Measurements from ENCODE around the gene KPNA1. TPM values are rescaled to one million over a fixed set of nuclear protein-coding genes. Genes with fewer than 3 reads are reported as not detected.

KPNA1 gene
- total RNA-seq, 1 donor from 2014 or later = 88.2 TPM

DNA sequence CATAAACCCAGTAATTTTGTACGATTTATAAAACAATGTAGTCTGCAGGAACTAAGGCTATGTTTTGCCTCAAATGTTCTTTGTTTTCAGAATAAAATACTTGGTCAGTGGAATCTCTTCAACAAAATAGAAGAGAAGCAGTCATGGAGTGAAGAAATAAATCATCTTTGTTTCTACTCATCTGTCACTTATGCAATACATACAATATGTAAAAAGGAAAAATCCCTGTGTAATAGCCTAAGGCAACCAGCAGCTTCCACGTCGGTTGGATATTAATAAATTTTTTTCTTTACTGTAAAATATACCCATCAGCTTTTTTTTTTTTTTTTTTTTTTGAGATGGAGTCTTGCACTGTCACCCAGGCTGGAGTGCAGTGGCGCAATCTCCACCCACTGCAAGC lies 93.6 kb downstream of the KPNA1 start:
- Mint-ChIP-seq H3K4me1 (ENCODE audit: low read depth) (peaks cover 10% of the 10 kb centered on the region), H3K36me3 (ENCODE audit: low read depth) (peaks cover 23% of the 10 kb centered on the region), H3K9me3 (no peaks in the 10 kb centered on the region), H3K4me3 (no peak overlapping the region), H3K27me3 (ENCODE audit: insufficient read depth) (no peaks in the 10 kb centered on the region), H3K27ac (no peak overlapping the region)
- intact Hi-C loops (cut with micrococcal nuclease) = no loop called here
- no peak for DNase-seq (ENCODE audit: low spot score)

DNA sequence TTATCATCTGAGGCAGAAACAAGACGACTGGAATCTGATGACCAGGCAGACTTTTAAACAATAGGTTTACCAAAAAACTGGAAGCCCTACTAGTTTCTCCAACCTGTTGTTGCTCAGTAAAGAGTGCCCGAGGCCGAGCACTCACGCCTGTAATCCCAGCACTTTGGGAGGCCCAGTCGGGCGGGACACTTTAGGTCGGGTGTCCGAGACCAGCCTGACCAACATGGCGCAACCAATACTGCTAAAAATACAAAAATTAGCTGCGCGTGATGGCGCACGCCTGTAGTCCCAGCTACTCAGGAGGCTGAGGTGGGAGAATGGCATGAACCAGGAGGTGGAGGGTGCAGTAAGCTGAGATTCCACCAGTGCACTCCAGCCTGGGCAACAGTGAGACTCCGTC lies 97.8 kb downstream of the KPNA1 start:
- Mint-ChIP-seq H3K27ac (peak overlapping the region; percentile 99), H3K27me3 (ENCODE audit: insufficient read depth) (no peaks in the 10 kb centered on the region), H3K36me3 (ENCODE audit: low read depth) (peaks cover 26% of the 10 kb centered on the region), H3K4me3 (peak overlapping the region; percentile 98), H3K9me3 (no peaks in the 10 kb centered on the region), H3K4me1 (ENCODE audit: low read depth) (peaks cover 45% of the 10 kb centered on the region)
- intact Hi-C loops (cut with micrococcal nuclease) = loop anchor here (1.0 to 10.0 kb wide), 12 partner anchors 33 to 871 kb away; partner anchors contain the start of genes DTX3L, EAF2, FAM162A and GOLGB1
- no peak for DNase-seq (ENCODE audit: low spot score)

DNA sequence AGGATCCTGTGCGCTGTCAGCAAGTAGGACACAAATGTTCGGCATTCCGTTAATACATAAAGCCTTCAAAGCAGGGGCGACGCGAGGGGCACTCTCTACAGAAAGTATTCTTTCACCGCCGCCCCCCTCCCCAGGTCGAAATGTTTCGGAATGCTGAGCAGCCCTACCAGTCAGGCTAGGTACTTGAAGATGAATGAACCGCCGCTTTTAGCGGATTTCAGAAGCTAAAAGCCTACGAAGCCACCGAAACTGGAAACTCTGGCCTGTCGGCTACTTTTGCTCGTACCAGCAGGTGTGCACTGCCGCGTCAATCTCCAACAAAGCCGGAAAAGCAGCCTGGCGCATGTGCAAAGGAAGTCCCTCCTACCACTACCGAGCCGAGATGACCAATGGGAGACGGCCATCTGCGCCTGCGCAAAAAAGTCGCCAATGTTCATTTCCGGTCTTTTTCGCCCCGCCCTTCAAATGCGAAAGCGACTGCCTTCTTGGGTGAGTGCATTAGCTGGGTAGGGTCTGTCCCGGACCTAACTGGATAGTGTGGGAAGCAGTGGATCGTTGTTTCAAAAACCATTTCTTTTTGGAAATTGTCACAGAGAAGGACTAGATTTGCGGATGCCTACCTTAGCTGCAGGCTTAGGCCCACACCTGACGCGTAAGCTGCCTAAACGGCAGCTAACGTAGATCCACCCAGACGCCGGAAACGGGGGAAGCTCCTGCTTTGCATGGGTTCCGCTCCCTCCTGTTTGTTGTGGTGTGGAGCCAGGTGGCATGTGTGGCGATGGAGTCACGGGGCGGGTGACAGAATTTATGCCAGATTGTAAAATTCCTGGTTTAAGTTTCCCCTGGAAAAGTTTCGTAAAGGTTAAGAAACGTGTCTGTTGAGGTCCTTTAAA lies 98.7 kb downstream of the KPNA1 start, which contains the start of gene WDR5B:
TSS of gene WDR5B (minus strand) at position 301 of the 893 bp plus-strand sequence. CDS start 534 bp downstream, outside the sequence.
- H3K4me3 Mint-ChIP-seq = peak within 1 kb of the TSS; percentile 98
- peak; percentile 96 for DNase-seq (ENCODE audit: low spot score)
- H3K27me3 Mint-ChIP-seq (ENCODE audit: insufficient read depth) = no peaks in the 10 kb centered on the region
- H3K27ac Mint-ChIP-seq = peak within 1 kb of the TSS; percentile 99
- H3K36me3 Mint-ChIP-seq (ENCODE audit: low read depth) = peaks cover 24% of the 10 kb centered on the region
- peaks cover 48% of the 10 kb centered on the region for H3K4me1 Mint-ChIP-seq (ENCODE audit: low read depth)
- H3K9me3 Mint-ChIP-seq = no peaks in the 10 kb centered on the region
- intact Hi-C loops (cut with micrococcal nuclease) = loop anchor here (1.0 to 10.0 kb wide), 13 partner anchors 21 to 870 kb away; partner anchors contain the start of genes DTX3L, EAF2, FAM162A and GOLGB1

DNA sequence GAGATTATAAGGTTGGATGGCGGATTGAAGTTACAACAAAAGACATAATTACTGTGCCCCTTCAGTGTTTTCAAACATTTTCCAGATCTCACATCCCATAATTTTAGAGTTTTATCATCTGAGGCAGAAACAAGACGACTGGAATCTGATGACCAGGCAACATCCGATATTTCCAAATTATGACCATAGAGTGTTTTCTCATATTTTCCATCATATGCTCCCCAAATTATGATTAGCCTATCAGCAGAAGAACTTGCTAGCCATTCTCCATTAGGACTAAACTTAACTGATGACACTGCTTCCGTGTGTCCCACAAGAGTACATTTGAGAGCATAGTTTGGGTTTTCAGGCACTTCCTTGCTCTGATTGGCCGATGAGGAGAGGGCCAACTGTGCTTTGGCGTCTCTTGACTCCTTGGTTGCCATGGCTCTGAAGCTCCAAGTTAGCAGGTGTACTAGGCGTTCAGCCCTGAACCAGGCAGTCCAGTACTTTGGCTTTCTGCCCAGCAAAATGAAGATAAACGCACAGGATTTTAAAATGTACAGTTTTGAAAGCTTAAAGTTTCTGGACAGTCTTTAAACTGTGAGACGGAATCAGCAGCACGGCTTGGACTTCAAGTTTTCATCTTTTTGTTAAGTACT lies 99.5 kb downstream of the KPNA1 start:
- H3K4me1 Mint-ChIP-seq (ENCODE audit: low read depth) = peaks cover 48% of the 10 kb centered on the region
- no peaks in the 10 kb centered on the region for H3K9me3 Mint-ChIP-seq
- peaks cover 28% of the 10 kb centered on the region for H3K36me3 Mint-ChIP-seq (ENCODE audit: low read depth)
- intact Hi-C loops (cut with micrococcal nuclease) = loop anchor here (1.0 to 10.0 kb wide), 3 partner anchors 20 to 787 kb away; partner anchors contain the start of genes HSPBAP1, SEC22A and SLC49A4
- DNase-seq (ENCODE audit: low spot score) = peak; percentile 52
- H3K4me3 Mint-ChIP-seq = peak overlapping the region; percentile 98
- no peaks in the 10 kb centered on the region for H3K27me3 Mint-ChIP-seq (ENCODE audit: insufficient read depth)
- H3K27ac Mint-ChIP-seq = peak overlapping the region; percentile 99

DNA sequence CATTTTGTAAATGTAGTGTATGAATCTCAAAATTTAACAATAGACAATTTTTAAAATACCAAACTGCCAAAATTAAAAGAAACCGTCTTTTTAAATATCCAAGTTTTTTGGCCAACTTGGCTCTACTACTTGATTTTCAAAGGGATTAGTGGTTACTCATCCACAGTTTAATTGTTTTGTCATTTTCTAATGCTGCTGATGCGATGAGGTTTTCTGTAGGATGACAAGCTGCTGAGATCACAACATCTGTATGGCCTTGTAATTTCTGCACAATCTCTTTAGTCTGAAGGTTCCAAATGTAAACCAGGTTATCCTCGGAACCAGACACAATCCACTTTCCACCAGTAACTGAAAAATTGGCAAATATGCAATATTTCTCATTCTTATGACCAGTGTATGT lies 100.3 kb downstream of the KPNA1 start:
- peaks cover 28% of the 10 kb centered on the region for H3K36me3 Mint-ChIP-seq (ENCODE audit: low read depth)
- H3K4me3 Mint-ChIP-seq = peak overlapping the region; percentile 98
- no peaks in the 10 kb centered on the region for H3K9me3 Mint-ChIP-seq
- H3K4me1 Mint-ChIP-seq (ENCODE audit: low read depth) = peaks cover 48% of the 10 kb centered on the region
- intact Hi-C loops (cut with micrococcal nuclease) = loop anchor here (10.0 kb wide), 1 partner anchor 380 kb away; the partner anchor contains the start of genes HSPBAP1 and SLC49A4
- no peak for DNase-seq (ENCODE audit: low spot score)
- no peaks in the 10 kb centered on the region for H3K27me3 Mint-ChIP-seq (ENCODE audit: insufficient read depth)
- peak overlapping the region; percentile 99 for H3K27ac Mint-ChIP-seq

DNA sequence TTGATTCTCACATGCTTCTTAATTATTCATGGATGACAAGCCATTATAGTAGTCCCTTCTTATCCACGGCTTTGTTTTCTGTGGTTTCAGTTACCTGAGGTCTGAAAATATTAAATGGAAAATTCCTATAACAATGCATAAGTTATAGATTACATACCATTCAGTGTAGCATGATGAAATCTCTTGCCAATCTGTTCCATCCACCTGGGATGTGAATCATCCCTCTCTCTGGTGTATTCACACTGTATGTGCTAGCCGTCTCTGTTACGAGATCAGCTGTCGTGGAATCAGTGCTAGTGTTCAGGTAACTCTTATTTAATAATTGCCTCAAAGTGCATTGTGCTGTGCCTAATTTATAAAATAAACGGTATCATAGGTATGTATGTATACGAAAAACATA lies 104.1 kb downstream of the KPNA1 start:
- DNase-seq (ENCODE audit: low spot score) = no peak
- Mint-ChIP-seq H3K9me3 (no peaks in the 10 kb centered on the region), H3K4me3 (no peak overlapping the region), H3K4me1 (ENCODE audit: low read depth) (peaks cover 36% of the 10 kb centered on the region), H3K27ac (no peak overlapping the region), H3K27me3 (ENCODE audit: insufficient read depth) (no peaks in the 10 kb centered on the region), H3K36me3 (ENCODE audit: low read depth) (peaks cover 51% of the 10 kb centered on the region)
- intact Hi-C loops (cut with micrococcal nuclease) = loop anchor here (10.0 kb wide), 1 partner anchor 384 kb away; the partner anchor contains the start of genes HSPBAP1 and SLC49A4

DNA sequence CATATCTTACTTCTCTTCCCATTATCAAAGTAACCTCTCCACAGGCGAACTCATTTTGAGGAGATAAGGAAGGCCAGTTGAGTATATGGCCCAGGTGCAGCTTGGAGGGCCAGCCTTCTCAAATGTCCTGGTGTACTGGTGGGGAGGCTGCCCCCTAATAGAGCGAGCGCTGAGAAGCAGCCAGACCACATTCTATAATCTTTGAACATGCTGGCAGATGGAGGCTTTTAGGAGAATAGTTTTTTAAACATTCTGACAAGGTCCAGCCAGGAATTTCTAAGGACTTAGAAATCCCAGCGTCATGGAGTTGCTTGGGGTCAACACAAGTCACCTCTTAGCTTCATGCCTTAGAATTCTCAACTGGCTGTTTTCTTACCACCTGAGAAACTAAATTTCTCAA lies 104.6 kb downstream of the KPNA1 start:
- Mint-ChIP-seq H3K27ac (no peak overlapping the region), H3K27me3 (ENCODE audit: insufficient read depth) (no peaks in the 10 kb centered on the region), H3K4me3 (no peak overlapping the region), H3K4me1 (ENCODE audit: low read depth) (peaks cover 31% of the 10 kb centered on the region), H3K9me3 (no peaks in the 10 kb centered on the region), H3K36me3 (ENCODE audit: low read depth) (peaks cover 48% of the 10 kb centered on the region)
- DNase-seq (ENCODE audit: low spot score) = no peak
- intact Hi-C loops (cut with micrococcal nuclease) = loop anchor here (10.0 kb wide), 1 partner anchor 385 kb away; the partner anchor contains the start of genes HSPBAP1 and SLC49A4

DNA sequence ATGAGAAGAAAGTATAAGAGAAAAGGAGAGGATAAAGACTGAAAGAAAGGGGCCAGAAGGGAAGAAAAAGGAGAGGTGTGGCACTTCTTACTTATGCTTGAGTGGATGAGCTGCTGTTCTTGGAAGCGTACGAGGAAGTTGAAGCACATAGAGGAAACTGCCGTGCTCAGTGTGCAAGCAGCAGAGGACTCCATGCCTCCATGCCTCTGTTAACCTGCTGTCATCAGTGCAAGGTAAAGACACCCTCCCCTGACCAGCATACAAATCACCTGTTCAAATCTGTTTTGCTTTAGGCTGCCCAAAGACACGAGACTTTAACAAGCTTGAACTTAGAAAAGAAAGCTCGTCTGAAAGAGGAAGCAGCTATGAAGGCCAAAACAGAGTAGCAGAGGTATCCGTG lies 105.3 kb downstream of the KPNA1 start:
- no peak overlapping the region for H3K4me3 Mint-ChIP-seq
- peaks cover 25% of the 10 kb centered on the region for H3K4me1 Mint-ChIP-seq (ENCODE audit: low read depth)
- no peaks in the 10 kb centered on the region for H3K27me3 Mint-ChIP-seq (ENCODE audit: insufficient read depth)
- H3K9me3 Mint-ChIP-seq = no peaks in the 10 kb centered on the region
- DNase-seq (ENCODE audit: low spot score) = no peak
- H3K27ac Mint-ChIP-seq = no peak overlapping the region
- H3K36me3 Mint-ChIP-seq (ENCODE audit: low read depth) = peaks cover 43% of the 10 kb centered on the region
- intact Hi-C loops (cut with micrococcal nuclease) = no loop called here

DNA sequence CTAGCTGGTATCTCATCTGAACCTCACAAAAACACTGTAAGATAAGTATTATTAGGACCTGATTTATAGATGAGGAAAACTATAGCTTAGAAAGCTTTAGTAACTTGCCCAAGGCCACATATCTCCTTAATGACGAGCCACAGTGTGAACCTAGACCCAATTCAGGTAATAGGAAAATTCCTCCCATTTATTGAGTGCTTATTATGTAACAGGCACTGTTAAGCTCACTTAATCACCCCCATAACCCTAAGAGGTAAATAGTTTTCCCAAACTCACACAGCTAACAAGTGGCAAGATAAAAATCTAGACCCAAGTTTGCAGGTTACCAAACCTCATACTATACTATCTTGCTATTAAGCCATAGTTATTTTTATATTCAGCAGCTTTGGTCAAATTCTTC lies 106.8 kb downstream of the KPNA1 start:
- no peak overlapping the region for H3K4me3 Mint-ChIP-seq
- H3K27me3 Mint-ChIP-seq (ENCODE audit: insufficient read depth) = no peaks in the 10 kb centered on the region
- no peak for DNase-seq (ENCODE audit: low spot score)
- no peaks in the 10 kb centered on the region for H3K9me3 Mint-ChIP-seq
- intact Hi-C loops (cut with micrococcal nuclease) = no loop called here
- H3K4me1 Mint-ChIP-seq (ENCODE audit: low read depth) = peaks cover 22% of the 10 kb centered on the region
- H3K36me3 Mint-ChIP-seq (ENCODE audit: low read depth) = peaks cover 45% of the 10 kb centered on the region
- H3K27ac Mint-ChIP-seq = no peak overlapping the region

DNA sequence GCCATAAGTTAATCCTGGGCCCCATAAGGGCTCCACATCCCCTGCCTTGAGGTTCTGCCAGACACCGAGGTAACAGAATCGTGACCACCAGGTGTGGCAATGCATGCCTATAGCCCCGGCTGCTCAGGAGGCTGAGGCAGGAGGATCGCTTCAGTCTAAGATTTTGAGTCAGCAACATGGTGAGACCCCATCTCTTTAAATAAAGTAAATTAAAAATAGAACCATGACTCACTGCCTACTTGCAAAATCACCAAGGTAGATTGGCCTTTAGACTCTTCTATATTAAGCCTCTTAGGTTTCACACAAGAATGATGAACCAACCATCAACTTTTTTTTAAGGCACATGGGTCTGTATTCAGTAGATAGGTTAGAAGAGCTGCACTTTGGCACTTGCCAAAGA lies 108.5 kb downstream of the KPNA1 start:
- Mint-ChIP-seq H3K27ac (no peak overlapping the region), H3K36me3 (ENCODE audit: low read depth) (peaks cover 42% of the 10 kb centered on the region), H3K27me3 (ENCODE audit: insufficient read depth) (no peaks in the 10 kb centered on the region), H3K4me3 (no peak overlapping the region), H3K4me1 (ENCODE audit: low read depth) (peaks cover 9% of the 10 kb centered on the region), H3K9me3 (no peaks in the 10 kb centered on the region)
- DNase-seq (ENCODE audit: low spot score) = no peak
- intact Hi-C loops (cut with micrococcal nuclease) = no loop called here

DNA sequence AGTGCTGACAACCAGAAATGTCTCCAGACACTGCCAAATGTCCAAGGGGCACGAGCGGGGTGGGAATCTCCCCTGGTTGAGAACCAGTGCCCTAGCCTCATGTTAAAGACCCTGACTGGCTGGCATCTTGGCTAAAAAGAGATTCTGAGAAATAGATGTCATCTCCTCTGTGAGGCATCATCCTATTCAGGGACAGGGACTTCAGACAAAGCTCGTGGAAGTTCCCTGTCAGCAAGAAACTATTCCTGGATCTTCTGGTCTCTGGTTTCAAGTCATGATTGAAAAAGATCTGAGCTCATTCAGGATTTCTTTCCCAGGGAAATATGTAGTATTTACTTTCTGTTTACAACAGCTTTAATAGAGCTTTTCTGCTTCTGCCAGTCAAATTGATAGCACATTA lies 109.7 kb downstream of the KPNA1 start:
- Mint-ChIP-seq H3K27ac (no peak overlapping the region), H3K9me3 (no peaks in the 10 kb centered on the region), H3K4me3 (no peak overlapping the region), H3K36me3 (ENCODE audit: low read depth) (peaks cover 37% of the 10 kb centered on the region), H3K4me1 (ENCODE audit: low read depth) (peaks cover 9% of the 10 kb centered on the region), H3K27me3 (ENCODE audit: insufficient read depth) (no peaks in the 10 kb centered on the region)
- DNase-seq (ENCODE audit: low spot score) = no peak
- intact Hi-C loops (cut with micrococcal nuclease) = no loop called here

DNA sequence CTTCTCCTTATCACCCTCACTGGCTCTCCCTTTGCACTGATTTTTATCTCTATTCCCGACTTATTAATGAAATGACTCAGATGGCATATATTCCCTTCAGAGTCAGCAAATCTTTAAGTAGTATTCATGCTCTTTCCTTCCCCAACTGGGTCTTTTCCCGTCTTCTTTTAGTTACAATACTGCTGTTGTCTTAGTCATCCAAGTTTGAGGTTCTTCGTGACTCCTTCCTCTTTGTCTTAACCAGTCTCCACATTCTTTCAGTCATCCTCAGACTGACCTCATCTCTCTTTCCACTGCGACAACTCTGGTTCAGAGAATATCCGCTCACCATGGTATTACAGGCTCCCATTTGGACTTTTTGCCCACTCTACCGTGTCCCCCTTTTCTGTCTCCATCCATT lies 111.2 kb downstream of the KPNA1 start:
- no peak overlapping the region for H3K27ac Mint-ChIP-seq
- DNase-seq (ENCODE audit: low spot score) = no peak
- intact Hi-C loops (cut with micrococcal nuclease) = no loop called here
- H3K27me3 Mint-ChIP-seq (ENCODE audit: insufficient read depth) = no peaks in the 10 kb centered on the region
- H3K36me3 Mint-ChIP-seq (ENCODE audit: low read depth) = peaks cover 27% of the 10 kb centered on the region
- no peaks in the 10 kb centered on the region for H3K9me3 Mint-ChIP-seq
- peaks cover 9% of the 10 kb centered on the region for H3K4me1 Mint-ChIP-seq (ENCODE audit: low read depth)
- H3K4me3 Mint-ChIP-seq = no peak overlapping the region

DNA sequence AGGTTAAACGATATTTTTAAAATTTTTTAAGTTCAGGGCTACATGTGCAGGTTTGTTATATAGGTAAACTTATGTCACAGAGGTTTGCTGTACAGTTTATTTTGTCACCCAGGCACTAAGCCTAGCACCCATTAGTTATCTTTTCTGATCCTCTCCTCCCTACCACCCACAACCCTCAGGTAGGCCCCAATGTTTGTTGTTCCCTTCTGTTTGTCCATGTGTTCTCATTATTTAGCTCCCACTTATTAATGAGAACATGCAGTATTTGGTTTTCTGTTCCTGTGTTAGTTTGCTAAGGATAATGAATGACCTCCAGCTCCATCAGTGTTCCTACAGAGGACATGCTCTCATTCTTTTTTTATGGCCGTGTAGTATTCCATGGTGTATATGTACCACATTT lies 115.8 kb downstream of the KPNA1 start:
- Mint-ChIP-seq H3K36me3 (ENCODE audit: low read depth) (peaks cover 21% of the 10 kb centered on the region), H3K27ac (no peak overlapping the region), H3K4me1 (ENCODE audit: low read depth) (peaks cover 44% of the 10 kb centered on the region), H3K4me3 (no peak overlapping the region), H3K9me3 (no peaks in the 10 kb centered on the region), H3K27me3 (ENCODE audit: insufficient read depth) (no peaks in the 10 kb centered on the region)
- DNase-seq (ENCODE audit: low spot score) = no peak
- intact Hi-C loops (cut with micrococcal nuclease) = no loop called here
